Stimulated activated CD8-positive, alpha-beta memory T cell treated with anti-CD3 and anti-CD28 coated beads, Interleukin-7, amount 100 ng/mL, for 4 hours (primary cell): ENCODE data around the gene ZNF536.

Experiments
- DNase-seq, 2 donors: peaks; one replicate each; pipeline ENCODE4 v3.0.0-alpha.2; 2020; ENCODE audit warnings: low read depth in 2 of 2

ZNF536 gene

DNA sequence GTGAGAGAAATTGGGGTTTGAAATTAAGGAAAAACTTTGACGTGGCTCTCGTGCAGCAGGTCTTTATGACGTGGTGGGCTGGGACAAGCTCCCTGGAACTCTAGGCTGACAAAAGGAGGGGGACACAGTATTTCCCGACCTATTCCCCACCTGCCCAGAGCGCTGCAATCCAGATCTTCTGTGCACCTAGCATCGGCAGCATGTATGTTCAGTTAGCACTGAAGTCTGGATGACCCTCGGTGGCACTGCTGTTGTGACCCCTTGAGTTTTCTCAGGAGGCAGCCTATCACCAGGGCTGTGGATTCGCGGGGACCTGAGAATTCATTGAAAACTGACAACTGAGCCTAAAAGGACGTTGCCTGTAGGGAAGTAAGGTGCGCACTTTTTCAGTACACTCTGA, 9.1 kb upstream of the ZNF536 start:
- DNase-seq, result no peak

DNA sequence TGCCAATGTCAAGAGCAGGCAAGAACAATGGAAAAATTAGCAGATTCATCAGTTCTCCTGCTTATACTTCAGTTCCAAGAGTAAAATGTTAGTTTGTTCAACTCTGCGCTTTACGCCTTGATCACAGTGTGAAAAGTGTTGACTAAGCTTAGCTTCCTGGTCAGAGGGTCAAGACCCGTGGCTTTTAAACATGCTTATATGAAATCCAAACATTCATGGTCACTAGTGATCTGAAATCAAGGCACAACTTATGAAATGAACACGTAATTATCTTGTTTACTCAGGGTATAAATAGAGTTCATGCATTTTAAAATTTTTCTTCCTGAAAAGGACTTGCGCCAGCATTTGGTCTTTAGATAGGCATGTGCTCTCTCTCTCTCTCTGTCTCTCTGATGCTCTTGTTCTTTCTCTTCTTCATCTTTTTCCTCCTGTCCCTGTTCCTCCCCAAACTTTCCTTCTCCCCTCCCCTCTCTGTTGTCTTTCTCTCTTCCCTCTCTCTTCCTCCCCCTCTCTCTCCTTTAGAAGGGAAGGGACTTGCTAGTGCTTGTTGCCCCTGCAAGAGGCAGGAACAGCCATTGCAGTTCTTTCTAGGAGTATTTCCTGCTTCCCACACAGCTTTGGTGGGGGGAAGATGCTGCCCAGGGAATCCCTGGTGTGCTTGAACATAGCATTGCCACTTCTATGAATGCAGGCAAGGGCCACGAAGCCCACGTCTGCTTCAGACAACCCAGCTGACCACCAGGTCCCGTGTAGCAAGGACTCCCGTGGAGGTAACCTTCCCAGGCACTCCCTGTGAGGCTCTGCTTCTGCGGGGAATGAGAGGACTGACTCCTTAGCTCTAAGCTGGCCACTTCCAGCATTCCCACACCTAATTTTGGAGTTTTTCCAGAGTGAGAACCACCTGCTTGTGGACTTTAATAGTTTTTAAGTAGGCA, 7.1 kb upstream of the ZNF536 start:
- DNase-seq, result no peak

DNA sequence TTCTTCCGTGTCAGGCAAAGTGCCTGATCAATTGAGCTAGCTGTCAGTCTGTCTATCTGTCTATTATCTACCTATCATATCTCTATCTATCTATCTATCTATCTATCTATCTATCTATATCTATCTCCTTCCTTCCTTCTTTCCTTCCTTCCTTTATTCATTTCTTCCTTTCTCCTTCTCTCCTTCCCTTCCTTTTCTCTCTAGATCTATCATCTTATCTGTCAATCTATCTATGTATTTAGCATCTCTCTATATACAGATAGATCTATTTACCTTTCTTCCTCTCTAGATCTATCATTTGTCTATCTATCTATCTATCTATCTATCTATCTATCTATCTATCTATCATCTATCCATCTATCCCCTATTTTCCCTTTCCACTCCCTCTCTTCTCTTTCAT, 5.9 kb upstream of the ZNF536 start:
- no peak for DNase-seq

DNA sequence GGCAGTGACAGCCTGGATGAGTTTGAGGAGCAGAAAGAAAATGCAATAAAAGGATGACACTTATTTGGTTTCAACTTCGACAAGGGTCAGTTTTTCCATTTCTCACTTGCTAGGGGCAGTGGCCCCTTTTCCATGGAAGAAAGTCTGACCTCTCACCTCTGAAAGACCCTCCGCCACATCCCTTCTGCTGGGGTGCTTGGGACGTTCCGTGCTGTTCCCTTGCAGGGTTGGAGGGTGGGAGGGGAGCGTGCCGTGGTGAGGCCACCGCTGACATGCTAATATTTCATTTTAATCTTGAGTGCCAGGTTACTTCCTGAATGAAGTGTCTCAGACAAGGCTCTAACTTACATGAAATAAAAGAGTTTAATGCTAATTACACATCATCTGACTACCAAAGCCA, 5.2 kb upstream of the ZNF536 start:
- DNase-seq, result no peak

DNA sequence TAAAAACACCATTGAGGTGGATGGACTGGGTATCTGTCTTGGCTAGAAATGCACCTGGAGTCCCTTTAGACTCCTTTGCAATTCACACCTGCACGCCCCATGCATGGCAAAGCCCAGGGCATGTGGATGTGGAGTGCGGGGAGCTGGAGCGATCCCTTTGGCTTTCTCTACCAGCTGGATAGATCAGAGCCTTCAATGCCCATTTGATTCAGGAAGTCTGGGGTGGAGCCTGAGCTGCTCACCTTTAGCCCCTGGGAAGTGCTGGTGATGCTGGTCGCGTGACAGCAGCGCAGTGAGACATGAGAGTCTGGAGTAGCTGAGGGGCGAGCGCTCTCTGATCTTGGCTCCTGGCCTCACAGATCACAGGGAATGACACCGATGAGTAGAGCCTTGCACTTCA, 4.8 kb upstream of the ZNF536 start:
- no peak for DNase-seq

DNA sequence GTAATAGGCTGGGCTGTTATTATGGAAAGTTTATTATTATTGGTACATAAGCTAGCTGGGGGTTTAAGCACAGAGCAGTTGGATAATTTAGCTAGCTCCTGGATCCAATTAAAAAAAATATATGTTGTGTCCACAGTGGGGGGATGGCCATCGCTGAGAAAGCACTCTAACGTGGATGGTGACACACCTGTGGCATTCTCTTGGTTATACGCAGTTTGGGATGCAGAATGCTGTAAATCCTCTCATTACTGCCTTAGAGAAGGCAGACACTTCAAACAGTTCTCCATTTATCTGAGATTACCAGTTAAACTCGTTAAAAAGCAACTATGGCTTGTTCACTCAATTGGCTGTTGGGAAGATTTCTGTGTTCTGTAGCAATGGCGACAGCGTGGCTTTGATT, 2.4 kb upstream of the ZNF536 start:
- DNase-seq, result no peak

DNA sequence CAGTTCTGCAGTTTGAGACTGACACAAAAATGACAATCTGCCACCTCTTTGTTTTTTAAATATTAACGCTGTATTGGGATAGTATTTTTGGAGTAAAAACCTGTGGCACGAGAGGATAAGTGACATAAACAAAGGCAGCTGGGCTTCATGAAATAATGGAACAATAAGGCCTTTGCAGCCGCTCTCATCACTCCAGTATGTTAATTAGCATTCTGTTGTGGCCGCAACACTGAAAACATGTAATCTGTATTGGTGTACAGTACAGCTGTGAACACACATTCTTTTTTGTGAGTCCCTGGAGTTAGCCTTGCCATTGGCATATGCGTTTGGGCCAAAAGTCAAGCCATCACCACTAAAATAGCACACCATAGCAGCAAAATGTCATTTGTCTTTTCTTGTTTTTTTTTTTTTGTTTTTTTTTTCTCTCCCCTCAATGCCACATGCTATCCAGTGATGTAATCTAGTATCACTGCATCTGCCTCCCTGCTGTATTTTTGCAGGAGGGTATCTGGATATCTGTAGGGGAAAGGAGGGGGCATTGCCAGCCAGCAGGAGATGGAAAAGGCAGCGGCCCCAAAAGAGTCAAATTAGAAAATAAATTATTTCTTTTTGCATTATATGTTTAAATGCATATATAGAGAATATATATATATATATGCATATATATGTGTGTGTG, 885 bp upstream of the ZNF536 start:
- no peak for DNase-seq

DNA sequence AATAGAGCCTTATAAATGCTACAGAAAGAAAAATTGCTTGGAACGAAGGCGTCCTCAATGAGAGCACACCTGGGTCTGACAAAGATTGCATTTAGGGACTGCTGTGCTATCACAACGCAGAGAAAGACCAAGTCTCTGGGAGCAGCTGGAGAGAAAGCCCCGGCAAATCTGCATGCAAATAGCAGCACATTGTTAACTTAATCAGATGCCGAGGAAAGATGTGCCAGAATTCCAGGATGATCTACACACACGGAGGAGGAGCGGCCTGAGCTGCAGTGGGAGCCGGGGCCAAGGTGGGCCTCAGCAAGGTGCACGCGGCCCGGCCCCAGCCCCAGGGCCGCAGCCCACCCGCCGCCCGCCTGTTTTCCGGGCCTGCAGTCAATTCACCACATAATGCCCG, 1.4 kb downstream of the ZNF536 start:
- no peak for DNase-seq

DNA sequence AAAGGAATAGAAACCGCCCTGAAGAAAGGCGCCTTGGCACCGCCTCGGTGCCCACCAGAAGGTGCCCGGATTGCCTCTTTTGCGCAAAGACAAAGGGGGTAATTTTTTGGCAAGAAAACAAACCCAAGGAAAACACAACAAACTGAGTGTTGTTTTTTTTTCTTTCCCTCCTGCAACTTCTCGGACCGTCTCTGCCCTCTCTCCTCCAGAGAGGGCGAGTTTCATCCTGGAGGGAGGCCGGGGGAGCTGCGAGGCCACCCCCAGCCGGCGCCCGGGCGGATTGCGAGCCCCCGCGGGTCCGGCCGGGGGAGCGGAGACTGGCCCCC, 2.3 kb downstream of the ZNF536 start:
- DNase-seq, result no peak

DNA sequence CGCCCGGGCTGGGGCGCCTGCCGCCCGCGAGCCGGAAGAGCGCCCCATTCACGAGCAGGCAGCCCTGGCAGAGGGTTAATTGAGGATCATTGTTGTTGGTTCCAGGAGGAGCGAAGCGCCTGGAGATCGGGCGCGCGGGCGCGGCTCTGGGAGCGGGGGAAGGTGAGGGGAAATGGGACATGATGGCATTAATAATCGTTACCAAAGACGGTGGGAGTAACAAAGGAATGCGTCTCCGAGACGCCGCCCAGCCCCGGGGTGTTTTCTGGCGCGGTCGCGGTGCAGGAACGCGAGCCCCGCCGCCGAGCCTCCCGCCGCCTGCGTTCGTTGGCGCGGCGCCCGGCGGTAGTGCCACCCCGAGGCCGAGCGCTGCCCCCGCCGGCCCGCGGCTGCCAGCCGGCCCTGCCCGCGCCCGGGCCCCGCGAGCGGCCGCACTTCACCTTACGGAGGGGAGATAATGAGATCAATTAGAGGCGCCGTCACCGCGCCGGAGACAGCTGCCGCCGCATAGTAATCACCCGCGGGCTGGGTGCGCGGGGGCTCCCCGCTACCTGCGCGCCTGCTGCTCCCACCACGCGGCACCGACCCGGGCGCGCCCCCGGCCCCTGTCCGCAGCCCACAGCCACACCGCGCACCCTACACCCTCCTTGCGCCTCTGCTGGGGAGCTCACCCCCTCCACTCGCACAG, 2.8 kb downstream of the ZNF536 start:
- DNase-seq, result no peak

DNA sequence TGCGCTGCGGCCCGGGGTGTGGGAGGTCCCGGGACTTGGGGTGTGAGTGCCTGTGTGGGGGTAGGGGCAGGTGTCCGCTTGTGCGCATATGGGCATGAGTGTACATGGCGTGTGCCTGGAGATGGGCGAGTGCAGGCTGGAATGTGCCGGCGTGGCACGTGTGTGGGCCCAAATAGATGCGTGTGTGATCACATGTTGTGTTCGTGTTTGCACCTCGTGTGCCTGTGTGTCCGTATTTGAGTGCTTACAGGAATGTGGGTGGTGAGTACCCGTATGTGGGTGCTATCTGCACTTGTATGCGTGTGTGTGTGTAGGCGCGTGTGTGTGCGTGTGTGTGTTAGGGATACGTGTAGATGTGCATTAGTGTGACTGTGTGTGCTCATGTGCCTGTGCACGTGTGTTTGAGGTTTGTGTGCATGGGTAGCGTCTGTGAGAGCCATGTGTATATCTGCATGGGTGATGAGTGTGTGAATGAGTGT, 3.4 kb downstream of the ZNF536 start:
- DNase-seq, result no peak

DNA sequence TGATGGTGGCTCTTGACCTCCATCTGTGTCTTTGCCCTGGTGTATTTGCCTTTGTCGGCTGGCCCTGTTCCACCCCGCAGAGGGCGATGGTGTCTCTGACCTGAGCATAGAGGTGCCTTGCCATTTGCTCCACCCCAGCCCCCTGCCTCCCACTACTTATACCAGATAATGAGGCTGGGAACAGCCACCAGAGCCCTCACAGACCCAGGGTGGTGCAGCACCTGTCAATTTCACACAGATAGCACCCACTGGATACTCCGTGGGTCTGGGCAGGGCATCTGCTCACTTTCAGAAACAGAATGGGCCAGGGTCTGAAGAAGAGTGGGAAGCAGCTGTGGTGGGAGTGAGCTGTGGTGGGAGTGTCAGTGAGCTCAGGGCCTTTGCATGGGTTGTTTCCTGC, 4.1 kb downstream of the ZNF536 start:
- no peak for DNase-seq

DNA sequence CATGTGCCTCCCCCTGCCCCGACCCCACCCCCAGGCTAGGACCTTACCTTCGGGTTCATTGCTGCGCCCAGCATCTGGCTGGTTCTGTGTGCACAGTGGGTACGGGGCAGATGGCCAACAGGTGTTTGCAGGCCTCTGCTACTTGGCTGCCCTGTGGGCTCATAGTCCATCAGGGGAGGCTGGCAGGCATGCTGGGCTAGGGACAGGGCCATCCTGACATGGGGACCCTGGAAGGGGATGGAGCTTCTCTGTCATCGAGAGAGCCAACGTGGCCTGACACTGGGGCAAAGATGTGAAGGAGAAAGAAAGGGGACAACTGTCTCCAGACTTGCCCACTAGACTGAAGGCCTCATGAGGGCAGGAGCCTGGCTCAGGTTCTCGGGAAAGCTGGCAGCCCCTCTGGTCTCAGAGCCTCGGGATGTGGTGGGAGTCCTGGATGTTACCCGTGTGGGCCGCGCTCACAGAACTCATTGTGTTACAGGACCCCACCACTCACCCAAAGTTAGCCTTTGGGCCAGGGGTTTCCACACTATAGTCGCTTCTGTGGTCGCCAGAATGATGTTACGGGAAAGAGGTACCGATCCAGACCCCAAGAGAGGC, 4.7 kb downstream of the ZNF536 start:
- DNase-seq, result no peak

DNA sequence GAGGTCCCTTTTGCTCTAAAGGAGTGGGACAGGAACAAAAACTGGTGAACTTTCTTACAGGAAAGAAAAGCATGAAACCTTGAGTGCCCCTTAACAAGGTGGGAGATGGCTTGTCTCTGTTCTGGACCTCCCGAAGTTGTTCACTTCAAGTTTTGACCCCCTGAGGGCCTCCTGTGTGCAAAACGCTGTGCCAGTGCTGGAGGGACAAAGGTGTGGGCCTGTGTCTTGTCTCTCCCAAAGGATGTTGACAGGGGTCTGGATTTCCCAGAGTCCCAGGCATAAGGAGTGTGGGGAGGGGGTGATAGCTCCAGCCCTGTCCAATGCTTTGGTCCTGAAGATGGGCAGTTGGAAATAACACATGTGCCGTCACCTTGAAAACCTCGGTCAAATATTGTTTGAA, 6.5 kb downstream of the ZNF536 start:
- DNase-seq, result no peak

DNA sequence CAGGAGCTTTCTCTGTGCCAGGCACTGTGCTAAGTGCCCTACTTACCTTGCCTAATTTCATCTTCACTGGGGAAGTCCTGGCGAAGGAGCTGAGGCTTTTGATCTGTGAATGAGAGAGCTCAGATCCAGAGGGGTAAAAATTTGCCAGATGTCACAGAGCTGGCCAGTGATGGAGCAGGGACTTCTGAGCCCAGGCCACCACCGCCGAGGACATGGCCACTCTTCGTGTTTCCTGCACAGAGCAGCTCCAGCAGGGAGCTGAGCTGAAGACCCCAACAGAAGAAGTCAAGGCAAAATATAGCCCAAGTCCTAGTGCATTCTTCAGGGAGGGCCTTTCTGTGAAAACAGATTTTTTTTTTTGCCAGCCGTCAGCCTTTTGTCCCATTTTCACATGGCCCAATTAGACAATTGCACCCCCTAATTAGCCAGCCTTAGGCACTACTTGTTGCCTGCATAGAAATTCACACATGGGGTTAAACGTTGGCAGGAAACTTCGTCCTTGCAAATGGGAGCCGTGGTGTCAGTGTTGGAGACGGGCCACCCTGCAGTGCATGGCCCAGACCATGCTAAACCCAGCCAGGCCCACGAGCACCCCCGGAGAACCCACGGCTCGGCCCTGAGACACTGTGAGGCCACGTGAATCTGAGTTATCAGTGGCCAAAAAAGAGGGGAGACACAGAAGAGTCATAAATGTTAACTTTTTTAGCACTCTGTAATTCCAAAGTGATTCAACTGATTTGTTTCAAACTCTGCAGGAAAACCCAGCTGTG, 7.8 kb downstream of the ZNF536 start:
- no peak for DNase-seq

DNA sequence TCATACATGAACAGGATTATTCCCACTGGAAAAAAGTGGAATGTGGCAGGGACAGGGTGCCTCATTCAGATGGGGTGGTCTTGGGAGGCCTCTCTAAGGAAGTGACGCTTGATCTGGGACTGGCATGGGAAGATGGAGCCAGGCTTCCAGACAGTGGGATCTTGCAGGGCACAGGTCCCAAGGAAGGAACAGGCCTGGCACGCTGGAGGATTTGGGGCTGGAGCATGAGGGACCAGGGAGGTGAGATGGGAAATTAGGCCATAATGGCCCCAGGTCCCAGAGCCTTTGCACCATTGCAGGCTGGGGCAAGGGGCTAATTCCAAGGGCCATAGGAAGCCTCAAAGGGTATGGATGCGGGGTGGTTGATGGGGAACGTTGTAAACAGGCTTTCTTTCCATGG, 9.2 kb downstream of the ZNF536 start:
- no peak for DNase-seq

DNA sequence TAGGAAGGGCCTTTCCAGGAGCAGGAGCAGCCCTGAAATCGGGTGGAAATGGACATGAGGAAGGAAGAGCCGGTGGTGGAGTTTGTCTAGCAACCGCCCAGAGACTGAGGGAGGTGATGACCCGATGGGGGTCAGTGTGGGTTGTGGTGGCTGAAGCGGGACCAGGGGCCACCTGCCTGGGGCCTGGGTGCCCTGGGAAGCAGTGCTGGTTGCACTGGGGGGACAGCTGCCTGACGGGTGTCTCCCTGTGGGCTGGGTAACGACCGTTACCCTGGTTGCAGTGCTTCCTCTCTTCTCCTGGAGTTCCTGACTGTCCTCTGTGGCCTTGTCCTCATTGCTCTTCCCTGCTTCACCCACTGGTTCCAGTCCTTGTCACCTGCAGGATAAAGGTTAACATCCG, 13.0 kb downstream of the ZNF536 start:
- no peak for DNase-seq

DNA sequence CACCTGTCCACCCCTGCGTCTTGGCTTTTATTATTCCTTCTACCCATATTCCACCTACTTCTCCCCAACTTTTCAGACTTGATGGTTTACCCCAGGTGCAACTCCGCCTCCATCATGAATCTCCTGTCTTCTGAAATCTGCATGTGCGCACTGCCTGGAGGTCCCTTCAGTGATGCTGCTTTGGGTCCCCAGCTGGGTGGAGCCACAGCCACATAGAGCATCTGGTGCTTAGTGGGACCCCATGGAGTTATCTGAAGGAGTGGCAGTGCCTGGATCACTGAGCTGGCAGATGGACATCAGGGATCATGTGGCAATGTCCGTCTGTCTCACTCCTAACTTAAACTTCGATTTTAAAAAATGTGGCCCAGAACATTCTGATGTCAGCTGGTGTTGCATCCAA, 13.5 kb downstream of the ZNF536 start:
- no peak for DNase-seq

DNA sequence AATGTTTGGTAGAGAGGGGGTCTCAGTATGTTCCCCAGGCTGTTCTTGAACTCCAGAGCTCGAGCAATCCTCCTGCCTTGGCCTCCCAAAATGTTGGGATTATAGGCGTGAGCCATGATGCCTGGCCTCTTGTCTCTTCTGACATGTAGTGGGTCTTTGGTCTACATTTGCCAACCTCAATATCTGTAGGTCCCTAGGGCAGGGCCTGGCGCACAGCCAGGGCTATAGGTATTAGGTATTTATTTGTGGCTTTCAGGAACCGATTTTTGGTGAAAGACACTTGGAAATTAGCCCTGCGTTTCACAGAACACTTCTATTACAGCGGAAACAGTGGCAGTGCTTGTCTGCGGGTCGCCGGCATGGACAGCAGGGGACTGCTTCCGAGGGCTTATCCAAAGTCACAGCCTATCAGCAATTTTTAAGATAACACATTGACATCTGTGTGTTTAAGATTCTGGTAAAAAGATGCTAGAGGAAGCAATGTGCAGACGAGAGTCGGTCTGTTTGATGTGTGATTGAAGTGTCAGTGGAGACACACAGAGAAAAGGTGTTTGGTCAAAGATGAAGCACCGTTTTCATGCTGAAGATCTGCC, 14.5 kb downstream of the ZNF536 start:
- no peak for DNase-seq

DNA sequence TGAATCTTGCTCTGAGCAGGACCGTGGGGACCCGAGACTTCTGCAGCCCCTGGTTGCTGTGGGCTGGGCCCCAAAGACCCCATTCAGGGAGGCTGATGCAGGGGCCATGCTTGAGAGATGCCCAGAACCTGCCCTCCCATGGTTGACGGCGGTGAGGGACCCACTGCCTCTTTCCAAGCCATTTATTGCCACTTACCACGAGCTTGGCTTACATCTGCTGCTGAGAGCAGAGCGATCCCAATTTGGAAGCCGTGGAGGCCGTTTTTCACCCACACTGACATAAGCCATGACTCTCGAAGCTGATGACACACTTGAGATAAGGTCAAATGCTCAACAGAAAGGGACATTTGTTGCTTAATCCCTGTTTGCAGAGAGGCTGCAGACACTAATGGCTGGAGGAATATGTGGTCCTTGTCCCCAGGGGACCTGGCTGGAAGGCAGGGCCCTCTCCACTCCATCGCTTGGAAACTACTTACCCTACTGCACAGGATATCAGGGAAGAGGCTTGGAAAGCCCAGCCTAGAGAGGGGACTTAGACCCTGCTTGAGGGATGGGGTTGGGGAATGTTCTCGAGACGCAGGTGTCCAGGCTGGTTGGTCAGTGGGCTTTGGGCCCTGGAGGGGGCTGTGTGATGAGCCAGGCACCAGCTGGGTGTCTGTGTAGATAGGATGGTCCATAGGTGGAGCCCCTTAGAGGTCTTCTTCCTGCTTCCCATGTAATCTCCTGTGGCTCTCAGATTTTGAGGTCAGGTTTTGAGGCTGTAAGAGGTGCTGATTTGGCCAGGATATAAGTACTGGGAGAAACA, 15.3 kb downstream of the ZNF536 start:
- DNase-seq, result no peak
